Measurements from ENCODE around the gene SESTD1. TPM values are rescaled to one million over a fixed set of nuclear protein-coding genes. Genes with fewer than 3 reads are reported as not detected.
A peak's percentile ranks its signal among the peaks of the same experiment; 100 is the strongest.

The SESTD1 gene
- total RNA-seq (ENCODE audit: insufficient read depth, low replicate concordance), result 34.2 TPM

- peak; percentile 64 for DNase-seq (ENCODE audit: low spot score)
These were observed at the start of gene SESTD1 for GRCh38 chr2:179264368-179265081. Gene SESTD1 (minus strand): TSS chr2:179264832. CDS start chr2:179191841, 72,991 bp downstream.

- DNase-seq (ENCODE audit: low spot score), result no peak
These were observed 48.4 kb upstream of the SESTD1 start for GRCh38 chr2:179313057-179313456.

GRCh38 chr2:179311101-179311500, 46.5 kb upstream of the SESTD1 start:
- peak; percentile 52 for DNase-seq (ENCODE audit: low spot score)

GRCh38 chr2:179307616-179308371, 43.2 kb upstream of the SESTD1 start:
- DNase-seq (ENCODE audit: low spot score), result no peak

- DNase-seq (ENCODE audit: low spot score), result no peak
These were observed 40.5 kb upstream of the SESTD1 start for GRCh38 chr2:179305125-179305524.

GRCh38 chr2:179304424-179304823, 39.8 kb upstream of the SESTD1 start:
- no peak for DNase-seq (ENCODE audit: low spot score)

- no peak for DNase-seq (ENCODE audit: low spot score)
These were observed 38.3 kb upstream of the SESTD1 start for GRCh38 chr2:179302764-179303571.

GRCh38 chr2:179302149-179302548, 37.5 kb upstream of the SESTD1 start:
- DNase-seq (ENCODE audit: low spot score), result no peak

- no peak for DNase-seq (ENCODE audit: low spot score)
These were observed 34.0 kb upstream of the SESTD1 start for GRCh38 chr2:179298666-179299065.

GRCh38 chr2:179297927-179298326, 33.3 kb upstream of the SESTD1 start:
- DNase-seq (ENCODE audit: low spot score), result no peak

GRCh38 chr2:179290329-179290728, 25.7 kb upstream of the SESTD1 start:
- DNase-seq (ENCODE audit: low spot score), result no peak

GRCh38 chr2:179285060-179285459, 20.4 kb upstream of the SESTD1 start:
- no peak for DNase-seq (ENCODE audit: low spot score)

- DNase-seq (ENCODE audit: low spot score), result no peak
These were observed 13.0 kb upstream of the SESTD1 start for GRCh38 chr2:179277429-179278196.

GRCh38 chr2:179275253-179276012, 10.8 kb upstream of the SESTD1 start:
- peak; percentile 95 for DNase-seq (ENCODE audit: low spot score)

GRCh38 chr2:179274749-179275148, 10.1 kb upstream of the SESTD1 start:
- peak; percentile 67 for DNase-seq (ENCODE audit: low spot score)

- peak; percentile 29 for DNase-seq (ENCODE audit: low spot score)
These were observed 8.9 kb upstream of the SESTD1 start for GRCh38 chr2:179273461-179273962.

GRCh38 chr2:179272406-179273192, 8.0 kb upstream of the SESTD1 start:
- peak; percentile 39 for DNase-seq (ENCODE audit: low spot score)

GRCh38 chr2:179270689-179271088, 6.1 kb upstream of the SESTD1 start:
- no peak for DNase-seq (ENCODE audit: low spot score)

GRCh38 chr2:179268277-179268925, 3.8 kb upstream of the SESTD1 start:
- DNase-seq (ENCODE audit: low spot score), result no peak
